HUES6 (cell line): ENCODE data around the gene LZTS2.

Experiments
- H3K27ac ChIP-seq: 2 replicates; pipeline ENCODE4 v1.7.0; 2013; ENCODE audit warnings: low read depth, mild to moderate bottlenecking, low read length, inconsistent platforms
- H3K27me3 ChIP-seq: 2 replicates; pipeline ENCODE4 v1.6.1; 2013; ENCODE audit warnings: low read length; ENCODE audit not compliant: control insufficient read depth, insufficient read depth
- H3K36me3 ChIP-seq: 2 replicates; pipeline ENCODE4 v1.6.1; 2013; ENCODE audit warnings: low read length; ENCODE audit not compliant: control insufficient read depth, insufficient read depth
- H3K4me1 ChIP-seq: 2 replicates; pipeline ENCODE4 v1.6.1; 2013; ENCODE audit warnings: low read length; ENCODE audit not compliant: control insufficient read depth, insufficient read depth
- H3K4me3 ChIP-seq: 2 replicates; pipeline ENCODE4 v1.5.1; 2013; ENCODE audit warnings: low read depth, low read length
- H3K9ac ChIP-seq: one replicate; pipeline ENCODE4 v1.6.1; 2013; ENCODE audit warnings: mild to moderate bottlenecking, low read length
- H3K9me3 ChIP-seq: 2 replicates; pipeline ENCODE4 v1.6.1; 2013; ENCODE audit warnings: low read depth, low read length; ENCODE audit not compliant: control insufficient read depth, insufficient read depth

Gene LZTS2

DNA sequence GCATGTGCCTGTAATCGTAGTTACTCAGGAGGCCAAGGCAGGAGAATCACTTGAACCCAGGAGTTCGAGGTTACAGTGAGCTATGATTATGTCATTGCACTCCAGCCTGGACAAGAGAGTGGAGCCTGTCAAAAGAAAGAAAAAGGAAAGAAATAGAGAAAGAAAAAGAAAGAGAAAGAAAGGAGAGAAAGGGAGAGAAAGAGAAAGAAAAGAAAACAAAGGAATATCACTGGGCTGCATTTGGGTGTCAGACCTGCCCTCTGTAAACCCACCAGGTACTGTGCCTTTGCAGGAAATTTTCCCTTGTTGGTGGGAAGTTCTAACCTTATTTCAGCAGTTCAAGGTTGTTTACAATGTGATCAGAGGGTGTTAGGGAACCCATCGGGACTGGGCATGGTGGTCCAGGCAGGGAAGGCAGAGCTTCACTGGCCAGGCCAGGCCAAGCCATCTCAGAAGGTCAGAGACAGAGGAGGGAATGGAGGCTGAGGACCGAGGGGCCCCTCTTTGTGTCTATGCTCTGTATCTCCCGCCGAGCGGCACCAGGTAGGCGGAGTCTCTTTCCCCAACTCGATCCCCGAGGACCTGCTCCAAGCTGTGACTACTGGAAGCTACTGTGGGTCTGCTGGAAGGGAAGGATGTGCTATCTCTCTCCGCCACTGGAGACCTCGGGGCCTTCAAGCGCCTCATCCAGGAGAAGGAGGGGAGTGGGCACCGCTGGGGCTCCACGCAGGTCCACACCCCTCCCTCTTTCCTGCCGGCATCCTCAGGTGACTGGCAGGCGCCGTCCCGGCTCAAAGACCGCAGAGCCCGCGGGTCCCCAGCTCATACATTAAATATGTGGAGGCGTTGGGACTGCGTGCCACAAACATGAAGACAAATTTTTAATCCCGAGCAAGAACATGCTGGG lies 47.0 kb downstream of the LZTS2 start:
- Histone ChIP-seq H3K27ac (no peak overlapping the region), H3K4me1 (peaks cover 47% of the 10 kb centered on the region), H3K4me3 (peak overlapping the region; percentile 52), H3K9ac (no peak overlapping the region), H3K36me3 (no peaks in the 10 kb centered on the region), H3K27me3 (peaks cover 81% of the 10 kb centered on the region), H3K9me3 (no peaks in the 10 kb centered on the region)

DNA sequence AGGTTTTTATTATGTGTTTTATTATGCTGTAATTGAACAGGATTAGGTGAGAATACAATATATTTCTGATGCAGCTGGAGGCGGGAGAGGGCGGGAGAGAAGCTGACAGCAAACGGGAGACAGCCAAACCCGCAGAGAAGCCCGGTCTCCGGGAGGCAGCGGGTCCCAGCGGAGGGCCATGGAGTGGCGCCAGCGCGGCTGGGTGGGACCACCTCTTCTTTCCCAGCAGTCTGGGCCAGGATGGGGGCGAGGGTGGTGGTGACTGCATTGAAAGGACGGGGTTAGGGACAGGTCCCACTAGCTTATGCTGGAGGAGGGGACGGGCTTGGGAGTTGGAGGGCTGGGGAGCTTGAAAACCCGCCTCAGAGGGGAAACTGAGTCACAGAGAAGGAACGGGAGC lies 47.7 kb downstream of the LZTS2 start:
- no peak overlapping the region for H3K9ac ChIP-seq
- H3K27me3 ChIP-seq: peaks cover 88% of the 10 kb centered on the region
- H3K9me3 ChIP-seq: no peaks in the 10 kb centered on the region
- no peak overlapping the region for H3K27ac ChIP-seq
- peak overlapping the region; percentile 52 for H3K4me3 ChIP-seq
- peaks cover 44% of the 10 kb centered on the region for H3K4me1 ChIP-seq
- no peaks in the 10 kb centered on the region for H3K36me3 ChIP-seq

DNA sequence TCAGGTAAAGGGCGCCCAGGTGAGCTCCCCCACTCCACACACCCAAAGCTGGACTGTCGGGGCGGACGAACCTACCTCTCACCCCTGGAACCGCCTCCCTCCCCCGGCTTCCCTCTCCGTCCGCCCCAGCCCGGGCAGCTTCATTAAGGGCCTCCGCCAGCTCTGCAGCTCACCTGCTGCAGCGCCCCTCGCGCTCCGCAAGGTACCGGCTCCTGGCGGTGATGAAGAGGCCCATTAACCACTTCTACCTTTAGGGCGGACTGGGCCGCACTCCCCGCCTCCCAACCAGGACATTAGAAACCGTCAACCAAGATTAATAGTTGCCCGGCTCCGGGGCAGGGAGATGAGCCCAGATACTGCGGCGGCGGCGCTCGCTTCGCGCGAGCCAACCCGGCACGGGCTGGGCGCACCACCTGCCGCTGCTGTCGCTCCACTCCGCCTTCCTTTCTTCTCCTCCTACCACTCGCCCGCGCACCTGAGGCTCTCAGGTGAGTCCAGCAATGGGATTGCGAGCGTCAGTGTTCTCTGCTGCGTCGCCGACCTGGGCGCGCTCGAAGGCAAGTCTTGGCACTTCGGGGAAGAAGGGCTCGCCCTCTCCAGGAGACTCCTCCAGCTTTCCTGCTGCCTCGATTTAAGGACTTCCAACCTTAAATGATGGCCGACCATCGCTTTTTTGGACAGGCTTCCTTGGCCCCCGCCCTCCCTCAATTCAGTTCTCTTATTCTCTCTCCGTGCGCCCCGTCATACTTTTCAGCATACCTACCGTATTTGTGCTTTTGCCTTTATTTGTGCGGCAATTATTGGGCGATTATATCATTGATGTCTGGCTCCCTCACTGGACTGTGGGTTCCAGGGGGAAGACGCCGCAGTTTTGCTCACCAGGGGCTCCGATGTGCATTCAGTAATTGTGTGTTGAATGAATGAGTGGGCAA lies 48.6 kb downstream of the LZTS2 start:
- H3K4me1 ChIP-seq: peaks cover 39% of the 10 kb centered on the region
- H3K27ac ChIP-seq: no peak overlapping the region
- no peaks in the 10 kb centered on the region for H3K36me3 ChIP-seq
- H3K27me3 ChIP-seq: peaks cover 88% of the 10 kb centered on the region
- H3K9me3 ChIP-seq: no peaks in the 10 kb centered on the region
- peak overlapping the region; percentile 52 for H3K4me3 ChIP-seq
- no peak overlapping the region for H3K9ac ChIP-seq

DNA sequence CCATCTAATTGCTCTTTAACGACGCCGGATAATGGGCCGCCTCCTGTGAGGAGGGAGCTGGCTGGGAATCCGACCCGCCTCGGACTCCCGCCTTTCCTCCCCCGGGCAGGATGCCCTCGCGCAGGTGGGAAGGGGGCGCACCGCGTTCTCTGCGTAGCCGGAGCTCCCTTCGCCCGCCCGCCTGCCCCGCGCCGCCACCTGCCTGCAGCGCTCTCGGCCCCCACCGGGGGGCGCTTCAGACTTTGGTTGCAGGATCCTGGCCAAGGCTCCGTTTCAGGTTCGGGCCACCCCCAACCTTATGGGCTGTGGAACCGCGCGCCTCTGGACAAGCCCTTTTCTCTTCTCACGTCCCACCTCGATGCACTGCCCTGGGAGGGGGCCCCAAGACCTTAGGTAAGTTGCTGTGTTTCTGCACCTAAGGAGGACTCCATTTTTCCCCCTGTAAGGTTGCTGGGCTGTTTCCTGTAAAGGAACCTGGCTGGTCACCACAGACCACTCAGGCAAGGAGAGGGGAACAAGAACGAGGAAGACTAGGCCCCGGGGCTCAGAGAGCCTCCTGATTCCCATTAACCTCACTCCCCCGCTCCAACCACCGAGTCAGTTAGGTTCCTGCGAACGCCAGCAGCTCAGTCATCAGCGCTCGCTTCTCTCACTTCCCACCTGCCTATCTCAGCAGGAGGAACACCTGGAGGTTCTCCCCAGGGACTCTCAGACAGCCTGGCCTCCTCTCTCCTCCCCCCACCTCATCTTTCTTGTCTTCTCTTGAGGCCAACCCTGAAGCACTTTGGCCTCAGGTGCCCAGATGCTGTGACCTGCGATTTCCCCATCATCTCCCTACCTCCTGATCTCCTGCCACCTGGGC lies 50.8 kb downstream of the LZTS2 start:
- peak overlapping the region; percentile 47 for H3K4me3 ChIP-seq

DNA sequence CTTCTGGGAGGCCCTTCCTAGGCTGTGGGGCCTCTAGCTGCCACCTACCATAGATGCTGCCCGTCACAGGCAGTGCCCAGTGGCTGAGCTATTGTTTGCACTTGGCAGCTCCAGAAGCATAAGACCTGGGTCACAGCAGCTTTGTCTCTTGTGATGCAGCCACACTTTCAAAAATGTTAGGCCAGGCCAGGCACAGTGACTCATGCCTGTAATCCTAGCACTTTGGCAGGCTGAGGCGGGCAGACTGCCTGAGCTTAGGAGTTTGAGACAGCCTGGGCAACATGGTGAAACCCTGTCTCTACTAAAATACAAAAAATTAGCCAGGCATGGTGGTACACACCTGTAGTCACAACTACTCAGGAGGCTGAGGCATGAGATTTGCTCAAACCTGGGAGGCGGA lies 52.7 kb downstream of the LZTS2 start:
- peaks cover 23% of the 10 kb centered on the region for H3K4me1 ChIP-seq
- peaks cover 7% of the 10 kb centered on the region; the same call in 1 of the 2 replicates for H3K36me3 ChIP-seq
- peaks cover 51% of the 10 kb centered on the region for H3K27me3 ChIP-seq
- no peak overlapping the region for H3K27ac ChIP-seq
- H3K9me3 ChIP-seq: no peaks in the 10 kb centered on the region
- H3K4me3 ChIP-seq: no peak overlapping the region
- H3K9ac ChIP-seq: no peak overlapping the region

More for the DNA sequence above, 50.8 kb downstream of the LZTS2 start:
- Histone ChIP-seq H3K27me3 (peaks cover 69% of the 10 kb centered on the region), H3K9ac (no peak overlapping the region), H3K9me3 (no peaks in the 10 kb centered on the region), H3K27ac (no peak overlapping the region), H3K4me1 (peaks cover 34% of the 10 kb centered on the region), H3K36me3 (peaks cover 6% of the 10 kb centered on the region; the same call in 1 of the 2 replicates)

DNA sequence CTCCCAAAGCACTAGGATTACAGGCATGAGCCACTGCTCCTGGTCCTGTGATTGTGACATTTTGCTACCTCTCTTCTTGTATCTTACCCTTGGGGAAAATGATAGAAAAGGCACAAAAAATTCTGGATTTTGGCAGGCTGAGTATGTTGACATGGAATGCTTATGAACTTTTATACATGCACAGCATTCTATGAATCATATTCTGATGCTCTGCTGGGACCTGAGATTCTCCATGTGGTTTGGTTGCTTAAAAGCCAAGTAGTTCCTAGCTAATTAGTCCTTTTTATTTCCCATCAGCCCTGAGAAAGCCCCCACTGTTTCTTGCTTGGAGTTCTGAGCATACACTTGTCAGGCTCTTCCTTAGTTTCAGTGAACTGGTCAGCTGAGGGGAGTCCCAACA lies 53.9 kb downstream of the LZTS2 start:
- H3K36me3 ChIP-seq: peaks cover 7% of the 10 kb centered on the region; the same call in 1 of the 2 replicates
- H3K9me3 ChIP-seq: no peaks in the 10 kb centered on the region
- H3K4me1 ChIP-seq: peaks cover 16% of the 10 kb centered on the region
- H3K27me3 ChIP-seq: peaks cover 38% of the 10 kb centered on the region
- H3K27ac ChIP-seq: no peak overlapping the region
- H3K9ac ChIP-seq: no peak overlapping the region
- no peak overlapping the region for H3K4me3 ChIP-seq

DNA sequence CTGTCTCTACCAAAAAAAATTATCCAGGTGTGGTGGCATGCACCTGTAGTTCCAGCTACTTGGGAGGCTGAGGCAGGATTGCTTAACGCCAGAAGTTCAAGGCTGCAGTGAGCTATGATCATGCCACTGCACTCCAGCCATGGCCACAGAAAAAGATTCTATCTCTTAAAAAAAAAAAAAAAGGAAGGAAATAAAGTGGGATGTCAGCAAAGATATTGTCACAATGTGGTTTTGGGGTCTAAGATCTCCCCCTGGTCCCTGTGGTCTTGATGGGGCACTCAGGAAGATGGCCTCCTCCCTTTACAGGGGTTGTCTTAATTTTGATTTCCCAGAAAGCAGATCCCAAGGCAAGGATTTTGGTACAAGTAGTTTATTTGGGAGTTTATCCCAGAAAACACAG lies 54.7 kb downstream of the LZTS2 start:
- Histone ChIP-seq H3K4me1 (peaks cover 8% of the 10 kb centered on the region), H3K4me3 (no peak overlapping the region), H3K27me3 (peaks cover 30% of the 10 kb centered on the region), H3K9ac (no peak overlapping the region), H3K36me3 (peaks cover 7% of the 10 kb centered on the region; the same call in 1 of the 2 replicates), H3K9me3 (no peaks in the 10 kb centered on the region), H3K27ac (no peak overlapping the region)

DNA sequence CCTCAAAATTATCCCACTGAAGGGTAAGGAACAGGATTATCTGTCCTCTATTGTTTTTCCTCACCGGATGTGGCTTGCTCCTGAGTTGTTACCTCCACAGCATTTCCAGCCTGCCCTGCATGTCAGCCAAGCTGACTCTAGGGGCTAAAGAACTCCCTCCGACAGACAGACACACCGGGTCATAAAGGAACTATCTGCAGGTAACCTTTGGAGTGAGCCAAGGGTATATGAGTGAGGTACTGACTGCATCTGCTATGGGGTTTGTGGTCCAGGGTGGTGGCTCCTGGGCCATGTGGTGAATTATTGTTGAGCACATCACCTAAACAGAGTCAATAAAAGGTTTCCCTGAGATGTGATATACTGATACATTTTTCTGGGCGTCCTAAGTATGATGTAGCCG lies 55.3 kb downstream of the LZTS2 start:
- Histone ChIP-seq H3K9ac (no peak overlapping the region), H3K4me3 (no peak overlapping the region), H3K4me1 (peaks cover 14% of the 10 kb centered on the region), H3K27ac (no peak overlapping the region), H3K27me3 (peaks cover 25% of the 10 kb centered on the region), H3K36me3 (peaks cover 7% of the 10 kb centered on the region; the same call in 1 of the 2 replicates), H3K9me3 (no peaks in the 10 kb centered on the region)

DNA sequence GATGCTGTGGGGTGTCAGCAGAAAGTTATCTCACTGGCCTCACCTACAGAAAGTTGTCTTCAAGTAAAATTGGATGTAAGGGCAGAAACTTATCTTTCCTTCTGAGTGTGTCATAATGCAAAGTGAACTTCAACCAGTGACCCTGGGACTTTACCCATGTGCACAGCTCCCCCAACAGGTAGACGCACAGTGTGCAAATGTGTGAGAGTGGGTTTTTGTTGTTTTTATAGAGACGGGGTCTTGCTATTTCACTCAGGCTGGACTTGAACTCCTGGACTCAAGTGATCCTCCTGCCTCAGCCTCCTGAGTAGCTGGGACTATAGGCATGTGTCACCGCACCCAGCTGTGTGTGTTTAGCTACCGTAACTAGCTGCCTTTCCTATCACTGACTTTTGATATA lies 55.8 kb downstream of the LZTS2 start:
- Histone ChIP-seq H3K4me3 (no peak overlapping the region), H3K9ac (no peak overlapping the region), H3K9me3 (no peaks in the 10 kb centered on the region), H3K27ac (no peak overlapping the region), H3K4me1 (peaks cover 13% of the 10 kb centered on the region), H3K36me3 (peaks cover 7% of the 10 kb centered on the region; the same call in 1 of the 2 replicates), H3K27me3 (peaks cover 19% of the 10 kb centered on the region)

DNA sequence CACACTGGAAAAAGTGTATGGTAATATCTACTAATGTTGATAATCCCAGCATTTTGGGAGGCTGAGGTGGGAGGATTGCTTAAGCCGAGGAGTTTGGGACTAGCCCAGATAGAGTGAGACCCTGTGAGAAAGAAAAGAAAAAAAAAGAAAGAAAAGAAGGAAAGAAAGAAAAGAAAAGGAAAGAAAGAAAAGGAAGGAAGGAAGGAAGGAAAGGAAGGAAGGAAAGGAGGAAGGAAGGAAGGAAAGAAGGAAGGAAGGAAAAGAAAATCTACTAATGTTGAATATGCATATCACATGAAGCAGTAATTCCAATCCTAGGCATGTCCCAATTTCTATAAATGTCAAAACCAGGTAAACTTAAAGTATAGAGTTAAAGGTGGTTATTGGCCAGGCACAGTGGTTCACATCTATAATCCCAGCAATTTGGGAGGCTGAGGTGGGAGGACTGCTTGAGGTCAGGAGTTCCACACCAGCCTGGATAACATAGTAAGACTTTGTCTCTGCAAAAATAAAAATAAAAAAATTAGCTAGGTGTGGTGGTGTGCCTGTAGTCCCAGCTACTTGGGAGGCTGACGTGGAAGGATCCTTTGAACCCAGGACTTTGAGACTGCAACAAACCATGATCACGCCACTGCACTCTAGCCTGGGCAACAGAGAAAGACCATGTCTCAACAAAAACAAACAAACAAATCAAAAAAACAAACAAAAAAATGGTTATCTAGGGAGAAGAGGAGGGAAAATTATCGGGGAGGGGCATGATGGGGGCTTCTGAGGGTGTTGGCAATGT lies 57.0 kb downstream of the LZTS2 start:
- Histone ChIP-seq H3K27ac (no peak overlapping the region), H3K9ac (no peak overlapping the region)

More for the DNA sequence above, 57.0 kb downstream of the LZTS2 start:
- H3K4me3 ChIP-seq: no peak overlapping the region
- H3K4me1 ChIP-seq: peaks cover 6% of the 10 kb centered on the region; the same call in 1 of the 2 replicates
- H3K36me3 ChIP-seq: peaks cover 7% of the 10 kb centered on the region; the same call in 1 of the 2 replicates
- no peaks in the 10 kb centered on the region for H3K9me3 ChIP-seq
- peaks cover 11% of the 10 kb centered on the region for H3K27me3 ChIP-seq
